ENCODE data around the gene ACE.

The ACE gene

DNA sequence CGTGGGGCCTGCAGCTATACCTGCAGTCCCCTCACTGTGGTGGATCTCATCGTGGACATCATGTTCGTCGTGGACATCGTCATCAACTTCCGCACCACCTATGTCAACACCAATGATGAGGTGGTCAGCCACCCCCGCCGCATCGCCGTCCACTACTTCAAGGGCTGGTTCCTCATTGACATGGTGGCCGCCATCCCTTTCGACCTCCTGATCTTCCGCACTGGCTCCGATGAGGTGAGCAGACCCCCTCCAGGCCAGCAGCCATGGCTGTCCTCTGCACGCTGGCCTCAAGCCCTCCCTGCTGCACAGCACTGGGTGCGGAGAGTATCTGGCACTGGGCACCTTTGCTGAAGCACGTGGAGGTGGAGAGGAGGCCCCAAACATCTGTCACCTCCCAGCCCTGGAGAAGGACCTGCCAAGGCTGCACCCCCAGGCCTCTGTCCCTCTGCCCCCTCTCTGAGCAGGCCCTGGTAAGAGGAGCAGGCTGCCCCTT is 57.3 kb downstream of the ACE start:
- no peak for DNase-seq (ENCODE audit: low read depth in 1 of 2, low spot score in 1 of 2)

DNA sequence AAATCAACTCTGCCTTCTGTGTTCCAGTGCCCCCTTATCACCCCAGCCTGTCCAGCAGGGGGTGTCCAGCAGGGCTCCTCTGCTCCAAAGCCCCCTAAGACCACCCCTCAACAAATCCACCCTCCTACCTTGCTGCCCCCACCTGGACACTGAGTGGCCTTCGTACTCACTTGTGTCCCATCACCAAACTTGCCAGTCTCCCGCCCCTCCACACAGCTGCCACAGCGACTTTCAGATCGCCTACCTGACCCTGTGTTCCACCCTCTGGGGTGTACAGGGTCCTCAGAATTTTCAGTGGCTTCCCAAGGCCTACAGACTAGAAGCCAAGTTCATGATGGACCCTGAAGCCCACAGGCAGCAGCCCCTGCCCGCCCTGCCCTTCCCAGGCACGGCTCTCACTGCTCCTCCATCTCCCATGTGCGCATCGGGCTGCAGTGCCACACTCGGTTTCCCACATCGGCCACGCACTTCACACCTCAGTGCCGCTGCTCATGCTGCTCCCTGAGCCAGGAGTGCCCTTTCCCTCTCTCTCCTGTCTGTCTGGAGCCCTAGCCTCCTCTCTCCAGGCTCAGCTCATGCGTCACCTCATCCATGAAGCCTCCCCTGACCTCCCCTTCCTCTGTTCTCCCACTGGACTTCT is 58.1 kb downstream of the ACE start:
- DNase-seq (ENCODE audit: low read depth in 1 of 2, low spot score in 1 of 2) = no peak

DNA sequence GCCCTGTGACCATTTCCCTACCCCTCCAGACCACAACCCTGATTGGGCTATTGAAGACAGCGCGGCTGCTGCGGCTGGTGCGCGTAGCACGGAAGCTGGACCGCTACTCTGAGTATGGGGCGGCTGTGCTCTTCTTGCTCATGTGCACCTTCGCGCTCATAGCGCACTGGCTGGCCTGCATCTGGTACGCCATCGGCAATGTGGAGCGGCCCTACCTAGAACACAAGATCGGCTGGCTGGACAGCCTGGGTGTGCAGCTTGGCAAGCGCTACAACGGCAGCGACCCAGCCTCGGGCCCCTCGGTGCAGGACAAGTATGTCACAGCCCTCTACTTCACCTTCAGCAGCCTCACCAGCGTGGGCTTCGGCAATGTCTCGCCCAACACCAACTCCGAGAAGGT is 58.8 kb downstream of the ACE start:
- DNase-seq (ENCODE audit: low read depth in 1 of 2, low spot score in 1 of 2) = no peak

DNA sequence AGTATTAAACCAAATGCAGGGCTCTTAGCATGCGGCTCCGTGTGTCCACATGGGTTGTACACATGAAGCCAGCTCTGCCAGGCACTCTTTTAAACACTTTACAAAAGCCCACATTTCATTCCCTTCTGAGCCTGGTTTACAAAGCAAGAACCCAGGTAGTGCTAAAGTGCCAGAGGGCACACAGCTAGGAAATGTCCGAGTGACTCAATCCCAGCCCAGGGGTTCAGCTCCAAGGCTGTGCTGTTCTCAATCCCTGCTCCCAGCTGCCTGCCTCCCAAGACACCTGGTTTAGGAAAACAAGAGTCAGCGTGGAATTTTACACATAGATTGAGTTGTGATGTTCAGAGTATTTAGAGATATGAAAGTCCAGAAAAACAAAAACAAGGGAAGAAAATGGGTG is 60.1 kb downstream of the ACE start:
- DNase-seq (ENCODE audit: low read depth in 1 of 2, low spot score in 1 of 2) = no peak

DNA sequence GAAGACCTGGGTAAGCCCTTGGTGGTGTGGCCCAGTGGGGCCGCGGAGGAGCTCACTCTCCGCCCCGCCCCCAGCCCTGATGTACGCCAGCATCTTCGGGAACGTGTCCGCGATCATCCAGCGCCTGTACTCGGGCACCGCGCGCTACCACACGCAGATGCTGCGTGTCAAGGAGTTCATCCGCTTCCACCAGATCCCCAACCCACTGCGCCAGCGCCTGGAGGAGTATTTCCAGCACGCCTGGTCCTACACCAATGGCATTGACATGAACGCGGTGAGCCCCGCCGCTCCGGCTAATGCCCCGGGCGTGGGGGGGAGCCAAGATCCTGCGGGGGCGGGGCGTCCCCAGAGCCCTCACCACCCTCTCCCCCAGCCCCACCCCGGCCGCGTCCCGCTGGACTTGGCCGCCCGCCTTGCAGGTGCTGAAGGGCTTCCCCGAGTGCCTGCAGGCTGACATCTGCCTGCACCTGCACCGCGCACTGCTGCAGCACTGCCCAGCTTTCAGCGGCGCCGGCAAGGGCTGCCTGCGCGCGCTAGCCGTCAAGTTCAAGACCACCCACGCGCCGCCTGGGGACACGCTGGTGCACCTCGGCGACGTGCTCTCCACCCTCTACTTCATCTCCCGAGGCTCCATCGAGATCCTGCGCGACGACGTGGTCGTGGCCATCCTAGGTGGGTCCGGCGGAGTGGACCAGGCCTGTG is 61.3 kb downstream of the ACE start:
- DNase-seq (ENCODE audit: low read depth in 1 of 2, low spot score in 1 of 2) = no peak

DNA sequence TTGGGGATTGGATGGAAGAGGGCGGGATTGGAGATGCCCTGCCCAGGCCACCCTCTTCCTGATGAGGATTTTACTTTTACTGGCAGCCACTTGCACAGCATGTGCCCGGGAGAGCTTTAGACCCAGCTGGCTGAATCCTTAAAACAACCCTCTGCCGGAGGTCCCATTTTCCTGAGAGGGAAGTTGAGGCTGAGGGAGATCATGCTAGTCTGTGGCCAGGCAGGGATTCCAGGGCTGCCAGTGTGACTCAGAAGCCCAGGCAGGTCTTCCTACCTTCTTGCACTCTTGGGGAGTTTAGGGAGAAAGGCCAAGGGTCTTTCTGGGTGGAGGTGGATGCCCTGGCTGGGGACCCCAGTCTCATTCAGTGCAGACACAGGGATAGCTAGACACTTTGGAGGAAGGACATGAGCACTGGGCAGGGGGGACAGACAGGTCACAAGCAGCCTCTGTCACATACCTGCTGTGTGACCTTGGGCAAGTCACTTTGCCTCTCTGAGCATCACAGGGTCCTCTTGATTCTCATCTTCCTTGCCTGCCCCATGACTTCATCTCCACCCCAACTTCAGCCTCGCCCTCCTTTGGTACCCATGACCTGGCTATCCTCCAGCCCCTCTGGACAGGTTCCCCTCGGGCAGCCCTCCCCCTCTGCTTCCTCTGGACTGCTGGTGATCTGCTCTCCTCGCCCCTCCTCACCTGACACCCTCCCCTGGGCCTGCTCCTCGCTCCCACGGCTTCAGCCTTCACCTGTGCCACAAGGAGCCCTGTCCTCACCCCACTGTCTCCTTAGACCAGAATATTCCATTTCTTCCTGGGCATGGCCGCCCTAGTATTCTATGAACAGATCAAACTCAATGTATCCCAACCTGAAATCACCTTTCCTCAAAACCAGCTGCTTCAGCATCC is 62.1 kb downstream of the ACE start:
- no peak for DNase-seq (ENCODE audit: low read depth in 1 of 2, low spot score in 1 of 2)

DNA sequence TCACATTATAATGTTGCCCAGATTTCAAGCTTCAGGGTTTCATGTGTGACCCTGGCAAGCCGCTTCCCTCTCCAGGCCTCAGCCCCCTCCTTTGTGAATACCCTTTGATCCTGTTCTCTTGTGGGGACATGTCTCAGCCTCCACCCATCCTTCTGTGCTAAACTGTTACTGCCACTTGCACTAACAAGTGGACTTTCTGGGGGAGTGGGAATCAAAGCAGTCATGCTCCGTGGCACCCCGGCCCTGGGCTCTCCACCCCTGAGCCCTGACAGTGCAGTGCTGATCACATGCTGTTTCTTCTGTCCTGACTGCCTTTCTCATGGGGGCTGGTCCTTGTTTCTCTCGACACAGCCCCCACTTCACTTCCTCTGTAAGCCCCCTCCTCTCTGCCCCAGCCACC is 63.7 kb downstream of the ACE start:
- no peak for DNase-seq (ENCODE audit: low read depth in 1 of 2, low spot score in 1 of 2)

DNA sequence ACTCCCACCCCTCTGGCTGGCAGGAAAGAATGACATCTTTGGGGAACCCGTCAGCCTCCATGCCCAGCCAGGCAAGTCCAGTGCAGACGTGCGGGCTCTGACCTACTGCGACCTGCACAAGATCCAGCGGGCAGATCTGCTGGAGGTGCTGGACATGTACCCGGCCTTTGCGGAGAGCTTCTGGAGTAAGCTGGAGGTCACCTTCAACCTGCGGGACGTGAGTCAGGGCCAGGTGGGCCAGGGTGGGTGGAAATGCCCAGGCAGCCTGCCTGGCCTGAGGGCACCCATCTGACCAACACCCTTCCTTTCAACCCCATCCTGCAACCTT is 65.3 kb downstream of the ACE start:
- no peak for DNase-seq (ENCODE audit: low read depth in 1 of 2, low spot score in 1 of 2)

DNA sequence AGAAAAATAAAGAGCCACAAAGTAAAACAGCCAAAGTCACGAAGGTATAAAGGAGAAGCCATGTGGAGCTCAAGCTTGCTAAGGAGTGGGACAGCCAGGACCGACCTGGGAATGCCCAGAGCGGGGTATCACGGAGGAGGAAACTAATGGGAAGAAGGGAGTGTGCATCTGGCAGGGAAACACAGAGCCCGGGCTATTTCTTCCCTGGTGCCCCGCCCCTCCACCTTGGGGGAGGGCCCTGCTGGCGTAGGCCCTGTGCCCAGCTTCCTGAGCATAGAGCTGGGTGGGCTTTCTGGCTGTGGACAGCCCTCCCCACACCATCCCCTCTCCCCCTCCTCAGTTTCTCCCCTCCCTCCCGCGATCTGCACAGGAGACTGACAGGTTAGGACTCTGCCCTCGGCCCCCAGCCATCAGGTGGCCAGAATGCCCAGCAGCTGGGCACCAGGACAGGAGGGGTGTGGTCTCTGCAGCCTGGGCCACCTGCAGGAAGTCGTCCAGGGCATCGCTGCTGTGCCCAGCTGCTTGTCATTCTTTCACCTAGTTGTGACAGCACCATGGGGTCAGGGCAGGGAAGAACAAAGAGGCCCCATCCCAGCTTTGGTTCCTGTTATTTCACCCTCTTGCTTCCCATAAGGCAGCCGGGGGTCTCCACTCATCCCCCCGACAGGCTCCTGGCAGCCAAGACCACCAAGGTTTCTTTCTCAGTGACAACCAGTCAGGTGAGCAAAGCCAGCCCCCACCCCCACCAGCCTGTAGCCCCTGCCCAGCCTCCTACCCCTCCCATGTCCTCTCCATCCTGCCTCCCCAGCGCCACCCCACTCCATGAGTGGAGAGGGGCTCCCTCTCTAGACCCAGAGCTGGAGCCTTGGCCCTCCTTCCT is 66.3 kb downstream of the ACE start:
- DNase-seq (ENCODE audit: low read depth in 1 of 2, low spot score in 1 of 2) = no peak

DNA sequence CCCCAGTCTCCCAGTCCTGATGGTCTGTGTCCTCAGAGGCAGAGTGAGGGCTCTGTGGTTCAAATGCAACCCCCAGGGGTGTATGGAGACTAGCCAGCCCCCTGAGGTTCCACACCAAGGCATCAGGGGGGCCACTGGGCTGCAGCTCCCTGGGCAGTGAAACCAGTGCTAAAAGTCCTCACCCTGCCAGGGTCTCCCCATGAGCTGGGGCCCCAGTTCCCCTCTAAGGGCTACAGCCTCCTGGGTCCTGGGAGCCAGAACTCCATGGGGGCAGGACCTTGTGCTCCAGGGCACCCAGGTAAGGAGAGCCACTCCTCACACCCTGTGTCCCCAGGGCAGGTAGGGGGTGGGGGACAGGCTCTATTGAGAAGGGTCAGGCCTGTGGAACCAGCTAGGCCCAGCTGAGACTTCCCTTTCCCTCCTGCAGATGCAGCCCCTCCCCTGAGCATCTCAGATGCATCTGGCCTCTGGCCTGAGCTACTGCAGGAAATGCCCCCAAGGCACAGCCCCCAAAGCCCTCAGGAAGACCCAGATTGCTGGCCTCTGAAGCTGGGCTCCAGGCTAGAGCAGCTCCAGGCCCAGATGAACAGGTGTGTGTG is 67.1 kb downstream of the ACE start:
- DNase-seq (ENCODE audit: low read depth in 1 of 2, low spot score in 1 of 2) = no peak

DNA sequence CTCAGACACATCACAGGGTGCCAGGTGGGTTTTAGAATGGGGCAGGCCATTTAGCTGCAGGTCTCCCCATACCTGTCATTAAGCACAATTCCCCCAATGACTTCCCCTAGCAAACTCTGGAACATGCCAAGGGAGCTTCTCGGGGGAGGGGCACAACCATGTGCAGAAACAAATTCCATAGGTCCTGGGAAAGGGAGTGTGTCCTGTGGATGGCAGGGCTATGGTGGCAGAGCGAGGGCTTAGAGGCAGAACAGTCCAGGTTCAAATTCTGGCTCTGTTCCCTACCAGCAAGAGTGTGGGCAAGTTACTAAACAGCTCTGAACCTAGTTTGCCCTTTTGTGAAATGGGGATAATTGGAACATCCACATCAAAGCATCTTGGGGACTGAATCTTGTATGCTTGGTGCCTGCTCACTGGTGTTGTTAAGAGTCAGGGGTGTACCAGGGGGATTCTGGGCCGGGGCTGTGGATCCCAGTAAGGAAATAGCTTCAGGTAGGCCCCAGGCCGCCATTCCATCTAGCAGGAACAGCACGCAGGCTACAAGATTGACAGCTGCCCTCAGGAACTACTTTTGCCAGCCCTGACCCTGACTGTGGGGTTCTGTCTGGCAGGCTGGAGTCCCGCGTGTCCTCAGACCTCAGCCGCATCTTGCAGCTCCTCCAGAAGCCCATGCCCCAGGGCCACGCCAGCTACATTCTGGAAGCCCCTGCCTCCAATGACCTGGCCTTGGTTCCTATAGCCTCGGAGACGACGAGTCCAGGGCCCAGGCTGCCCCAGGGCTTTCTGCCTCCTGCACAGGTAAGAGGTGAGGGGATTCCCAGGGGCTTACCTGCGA is 67.8 kb downstream of the ACE start:
- DNase-seq (ENCODE audit: low read depth in 1 of 2, low spot score in 1 of 2) = no peak

DNA sequence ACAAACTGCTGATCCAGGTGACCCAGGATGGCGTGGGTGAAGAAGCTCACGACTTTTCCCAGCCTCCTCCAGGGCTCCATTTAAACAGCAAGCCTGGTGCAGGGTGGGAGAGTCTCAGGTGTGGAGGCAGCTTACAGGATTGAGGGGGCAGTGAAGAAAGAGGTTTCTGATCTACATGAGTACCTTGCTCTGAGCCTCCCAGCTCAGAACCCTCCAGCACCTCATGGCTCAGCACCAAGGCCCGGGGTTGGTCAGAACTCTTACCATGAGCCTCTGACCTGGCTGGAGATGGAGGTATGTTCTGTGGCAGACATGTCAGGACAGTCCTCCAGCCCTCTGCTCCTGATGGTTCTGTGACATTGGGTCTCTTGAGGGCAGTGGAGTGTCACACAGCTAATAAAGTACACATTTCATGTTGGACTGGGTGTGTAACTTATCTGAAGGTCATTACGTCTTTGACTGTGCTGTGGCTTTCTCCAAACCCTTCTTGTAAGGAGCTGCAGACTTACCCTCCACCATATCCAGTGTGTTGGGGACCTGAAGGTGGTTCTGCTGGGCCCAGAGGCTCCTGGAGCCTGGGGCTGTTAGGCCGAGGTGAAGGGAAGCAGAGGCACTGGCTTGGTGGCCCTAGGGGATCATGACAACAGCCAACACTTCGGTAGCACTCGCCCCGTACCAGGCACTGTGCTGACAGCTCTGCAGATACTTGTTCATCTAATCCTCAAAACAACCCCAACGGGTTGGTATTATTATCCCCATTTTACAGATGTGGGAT is 69.6 kb downstream of the ACE start:
- no peak for DNase-seq (ENCODE audit: low read depth in 1 of 2, low spot score in 1 of 2)

DNA sequence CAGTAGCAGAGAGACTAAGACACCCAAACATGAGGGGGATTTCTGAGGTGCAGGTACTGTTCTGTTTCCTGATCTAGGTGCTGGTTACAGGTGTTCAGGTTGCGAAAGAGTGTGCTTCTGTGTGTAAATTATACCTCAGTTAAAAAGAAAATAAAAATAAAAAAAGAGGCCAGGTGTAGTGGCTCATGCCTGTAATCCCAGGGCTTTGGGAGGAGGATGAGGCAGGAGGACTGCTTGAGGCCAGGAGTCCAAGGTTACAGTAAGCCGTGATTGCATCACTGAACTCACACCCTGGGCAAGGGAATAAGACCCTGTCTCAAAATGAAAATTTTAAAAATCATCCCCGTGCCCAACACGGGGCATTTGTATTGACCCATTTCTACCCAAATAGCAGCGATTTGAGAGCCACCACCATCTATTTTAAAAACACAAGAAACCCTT is 70.2 kb downstream of the ACE start:
- DNase-seq (ENCODE audit: low read depth in 1 of 2, low spot score in 1 of 2) = no peak

All from activated T-helper 1 cell treated with anti-CD3 and anti-CD28 coated beads, Interleukin-2, amount 50 U/mL, for 16 hours (primary cell).